HG03095 (cell line): ENCODE data around the gene RPAP2.
A peak's percentile ranks its signal among the peaks of the same experiment; 100 is the strongest.
"Not testable (repeated sequence)": the region's sequence is repeated elsewhere in the genome, so short reads cannot be mapped to it uniquely, and the experiment has no call there.

ENCODE experiments used
- ATAC-seq: cut with Tn5 transposase; IDR thresholded peaks from one replicate; pipeline ENCODE4 v1.9.1; 2021; ENCODE audit warnings: moderate library complexity; ENCODE audit not compliant: unreplicated experiment

The RPAP2 gene

DNA sequence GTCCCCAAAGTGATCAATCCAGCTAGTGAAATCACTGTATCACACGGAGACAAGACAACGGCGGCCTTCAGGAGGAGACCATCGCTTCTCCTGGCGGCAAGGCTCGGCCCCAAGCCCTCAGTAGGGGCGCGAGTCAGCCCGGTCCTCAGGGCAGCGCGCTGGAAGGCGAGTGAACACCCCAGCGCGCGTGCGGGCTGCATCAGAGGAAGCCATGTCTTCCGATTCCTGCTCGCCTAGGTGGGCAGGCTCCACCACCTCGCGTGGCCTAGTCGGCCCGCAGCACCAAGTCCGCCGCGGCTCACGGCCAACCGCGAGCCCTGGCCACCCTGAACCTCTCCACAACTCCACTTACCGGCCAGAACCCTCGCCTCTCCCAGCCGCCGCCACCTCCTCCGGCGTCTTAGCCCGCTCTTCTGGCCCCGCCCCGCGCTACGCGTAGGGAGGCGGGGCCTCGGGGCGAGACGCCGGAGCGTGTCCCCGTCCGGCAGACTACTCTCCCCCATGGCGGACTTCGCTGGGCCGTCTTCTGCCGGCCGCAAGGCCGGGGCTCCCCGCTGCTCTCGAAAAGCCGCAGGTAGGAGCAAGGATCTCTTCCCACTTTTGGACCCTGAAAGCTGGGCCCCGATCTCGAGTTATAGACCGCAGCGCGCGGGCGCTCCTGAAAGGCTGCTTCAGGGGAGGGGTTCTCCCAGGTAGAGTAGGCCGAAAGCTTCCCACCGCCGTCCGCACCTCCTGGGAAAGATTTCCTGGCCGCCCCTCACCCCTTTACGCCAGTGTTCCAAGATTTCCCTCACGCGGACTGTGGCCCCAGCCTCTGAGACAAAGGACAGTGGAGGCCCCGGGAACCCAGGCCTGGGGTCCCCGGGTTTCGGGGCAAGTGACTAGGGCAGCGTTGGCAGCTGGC lies at the start of gene RPAP2, which contains the start of gene GLMN:
RPAP2 (plus strand) TSS at position 487 of the 904 bp plus-strand sequence; CDS start at position 502, 15 bp downstream.
GLMN (minus strand) TSS at position 415 of the 904 bp plus-strand sequence. CDS start 988 bp downstream, outside the sequence.
- ATAC-seq: peak; percentile 98

DNA sequence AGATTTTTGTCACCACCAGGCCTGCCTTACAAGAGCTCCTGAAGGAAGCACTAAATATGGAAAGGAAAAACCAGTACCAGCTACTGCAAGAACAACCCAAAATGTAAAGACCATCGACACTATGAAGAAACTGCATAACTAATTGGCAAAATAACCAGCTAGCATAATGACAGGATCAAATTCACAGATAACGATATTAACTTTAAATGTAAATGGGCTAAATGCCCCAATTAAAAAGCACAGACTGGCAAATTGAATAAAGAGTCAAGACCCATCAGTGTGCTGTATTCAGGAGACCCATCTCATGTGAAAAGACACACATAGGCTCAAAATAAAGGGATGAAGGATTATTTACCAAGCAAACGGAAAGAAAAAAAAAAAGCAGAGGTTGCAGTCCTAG lies 44.1 kb upstream of the RPAP2 start:
- ATAC-seq: not testable (repeated sequence)

DNA sequence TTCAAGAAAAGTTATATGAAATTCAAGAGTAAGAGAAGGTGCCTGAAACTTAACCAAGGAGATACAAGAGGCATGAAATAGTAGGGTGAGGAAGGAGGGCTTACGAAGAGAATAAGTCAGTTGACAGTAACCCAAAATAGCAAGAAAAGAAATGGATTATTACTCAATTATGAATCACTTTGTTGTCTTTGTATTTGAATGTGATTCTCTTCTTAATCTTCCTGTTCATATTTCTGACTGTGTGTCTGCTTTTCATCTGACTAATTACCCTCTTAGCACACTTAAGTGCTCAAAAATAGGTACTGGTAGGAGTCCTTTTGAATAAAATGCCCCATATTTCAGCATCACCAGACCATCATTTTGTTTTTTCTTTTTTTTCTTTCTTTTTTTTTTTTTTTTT lies 39.5 kb upstream of the RPAP2 start:
- no peak for ATAC-seq

DNA sequence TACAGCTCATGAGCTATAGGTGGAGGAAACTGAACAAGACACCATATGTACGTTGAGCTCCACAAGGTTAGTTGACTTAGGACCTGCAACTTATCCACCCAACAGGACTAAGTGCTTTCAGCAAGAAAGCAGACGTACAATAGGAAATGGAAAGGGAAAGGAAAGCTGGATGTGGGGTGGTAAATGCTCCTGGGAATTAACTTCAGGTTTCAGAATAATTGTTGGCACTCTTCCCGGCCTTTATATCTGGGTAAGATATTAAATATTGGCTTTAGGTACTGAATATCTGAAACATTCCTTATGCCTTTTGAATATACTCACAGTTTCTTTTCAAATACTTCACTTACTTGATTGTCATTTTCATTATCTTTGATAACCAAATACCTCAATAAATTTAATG lies 36.3 kb upstream of the RPAP2 start:
- no peak for ATAC-seq

- ATAC-seq: no peak
Measured at GRCh38 chr1:92273039-92273438, 25.8 kb upstream of the RPAP2 start.

DNA sequence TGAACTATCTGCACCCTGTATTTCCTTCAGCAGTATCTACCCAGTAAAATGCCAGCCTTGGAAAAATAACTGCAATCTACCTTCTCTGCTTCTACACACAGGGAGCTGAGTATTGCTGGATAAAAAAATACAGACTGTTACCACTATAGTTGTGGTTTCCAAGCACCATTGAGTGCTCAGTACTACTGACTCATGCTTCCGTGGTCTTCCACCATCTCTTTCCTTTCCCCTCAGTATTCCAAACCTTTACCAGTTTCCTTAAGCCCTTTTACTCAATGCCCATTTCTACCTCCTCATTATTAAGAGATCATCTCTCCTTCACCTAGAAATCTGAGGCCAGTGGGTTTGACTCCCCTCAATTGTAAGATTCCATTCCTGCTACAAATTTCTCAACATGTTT lies 23.9 kb upstream of the RPAP2 start:
- ATAC-seq: no peak

DNA sequence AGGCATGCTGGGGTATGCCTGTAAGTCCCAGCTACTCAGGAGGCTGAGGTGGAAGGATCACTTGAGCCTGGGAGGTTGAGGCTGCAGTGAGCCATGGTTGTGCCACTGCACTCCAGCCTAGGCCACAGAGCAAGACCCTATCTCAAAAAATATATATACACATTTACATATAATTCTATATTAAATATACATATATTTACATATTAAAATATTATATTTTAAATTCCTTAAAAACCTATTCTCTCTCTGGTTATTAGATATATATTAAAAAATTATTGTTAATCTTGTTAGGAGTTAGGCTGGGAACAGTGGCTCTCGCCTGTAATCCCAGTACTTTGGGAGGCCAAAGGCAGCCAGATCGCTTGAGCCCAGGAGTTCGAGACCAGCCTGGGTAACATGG lies 22.8 kb upstream of the RPAP2 start:
- ATAC-seq: no peak

DNA sequence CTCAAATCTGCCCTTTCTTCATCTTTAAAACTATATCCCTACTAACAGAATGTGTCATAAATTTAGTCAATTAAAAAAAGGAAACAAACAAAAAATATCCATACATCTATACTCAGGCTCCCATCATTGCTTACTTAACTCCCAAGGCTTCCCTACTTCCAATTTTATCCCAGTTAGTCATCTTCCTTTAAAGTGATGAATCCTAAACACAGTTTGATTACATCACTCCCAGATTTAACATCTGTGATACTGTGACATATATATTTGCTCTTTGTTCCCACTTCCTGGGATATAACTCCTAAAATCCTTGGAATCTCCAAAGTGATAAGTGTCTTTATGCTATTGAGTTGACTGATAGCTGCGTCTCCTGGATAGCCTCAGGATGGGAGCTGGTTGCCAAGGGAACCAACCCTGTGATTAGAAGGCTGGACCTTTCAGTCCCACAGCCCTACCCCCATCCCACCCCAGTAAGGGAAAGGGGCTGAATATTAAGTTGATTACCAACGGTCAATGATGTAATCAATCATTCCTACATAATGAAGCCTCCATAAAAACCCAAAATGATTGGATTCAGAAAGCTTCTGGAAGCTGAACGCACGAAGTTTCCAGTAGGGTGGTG lies 21.6 kb upstream of the RPAP2 start:
- no peak for ATAC-seq

- not testable (repeated sequence) for ATAC-seq
Measured at GRCh38 chr1:92279781-92280180, 19.1 kb upstream of the RPAP2 start.

DNA sequence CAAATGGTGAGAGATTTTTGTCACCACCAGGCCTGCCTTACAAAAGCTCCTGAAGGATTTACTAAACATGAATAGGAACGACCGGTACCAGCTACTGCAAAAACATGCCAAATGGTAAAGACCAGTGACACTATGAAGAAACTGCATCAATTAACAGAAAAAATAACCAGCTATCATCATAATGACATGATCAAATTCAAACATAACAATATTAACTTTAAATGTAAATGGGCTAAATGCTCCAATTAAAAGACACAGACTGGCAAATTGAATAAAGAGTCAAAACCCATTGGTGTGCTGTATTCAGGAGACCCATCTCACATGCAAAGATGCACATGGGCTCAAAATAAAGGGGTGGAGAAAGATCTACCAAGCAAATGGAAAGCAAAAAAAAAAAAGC lies 17.4 kb upstream of the RPAP2 start:
- not testable (repeated sequence) for ATAC-seq

DNA sequence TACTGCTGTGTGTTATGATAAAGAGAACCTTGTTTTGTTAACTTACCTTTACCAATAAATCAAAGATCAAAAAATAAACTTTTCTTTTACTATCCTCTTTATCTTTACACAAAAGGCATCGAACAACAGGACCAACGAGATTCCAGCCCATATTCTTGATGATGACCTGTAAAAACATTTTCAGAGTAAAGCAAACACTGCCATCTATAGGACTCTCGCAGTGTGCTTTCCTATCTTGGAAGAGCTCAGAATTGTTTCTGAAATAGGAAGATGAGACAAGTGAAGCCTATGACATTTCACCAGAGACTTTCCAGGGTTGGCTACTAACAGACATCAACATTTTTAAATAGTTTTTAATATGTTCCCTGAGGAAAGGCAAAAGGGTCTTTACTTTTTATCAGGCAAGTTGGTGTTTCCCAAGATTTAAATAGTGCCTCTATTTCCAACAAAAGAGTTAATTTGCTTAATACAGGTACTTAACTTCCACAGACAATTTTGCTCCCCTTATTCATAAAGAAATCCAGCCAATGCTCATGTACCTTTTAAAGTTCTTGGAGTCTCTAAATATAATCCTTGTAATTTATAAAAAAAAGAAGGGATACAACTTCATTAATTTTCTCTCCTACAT lies 7.4 kb upstream of the RPAP2 start:
- no peak for ATAC-seq

DNA sequence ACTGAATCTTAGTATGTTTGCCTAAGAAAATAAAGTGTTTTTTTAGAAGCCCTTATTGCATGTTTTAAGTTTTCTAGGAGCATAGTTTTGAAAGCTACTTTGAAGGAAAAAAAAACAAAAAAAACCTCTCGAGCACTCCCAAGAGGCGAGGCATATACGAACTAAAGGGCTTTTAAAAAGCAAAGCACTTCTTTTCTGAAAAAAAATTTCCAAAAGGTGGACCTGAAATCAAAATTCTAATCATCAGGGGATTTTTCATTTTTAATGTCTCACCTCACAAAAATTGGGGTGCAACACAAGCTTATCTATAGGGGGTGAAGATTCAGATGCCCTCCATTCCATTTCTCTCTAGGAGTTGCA lies 666 bp upstream of the RPAP2 start:
- ATAC-seq: peak; percentile 2

DNA sequence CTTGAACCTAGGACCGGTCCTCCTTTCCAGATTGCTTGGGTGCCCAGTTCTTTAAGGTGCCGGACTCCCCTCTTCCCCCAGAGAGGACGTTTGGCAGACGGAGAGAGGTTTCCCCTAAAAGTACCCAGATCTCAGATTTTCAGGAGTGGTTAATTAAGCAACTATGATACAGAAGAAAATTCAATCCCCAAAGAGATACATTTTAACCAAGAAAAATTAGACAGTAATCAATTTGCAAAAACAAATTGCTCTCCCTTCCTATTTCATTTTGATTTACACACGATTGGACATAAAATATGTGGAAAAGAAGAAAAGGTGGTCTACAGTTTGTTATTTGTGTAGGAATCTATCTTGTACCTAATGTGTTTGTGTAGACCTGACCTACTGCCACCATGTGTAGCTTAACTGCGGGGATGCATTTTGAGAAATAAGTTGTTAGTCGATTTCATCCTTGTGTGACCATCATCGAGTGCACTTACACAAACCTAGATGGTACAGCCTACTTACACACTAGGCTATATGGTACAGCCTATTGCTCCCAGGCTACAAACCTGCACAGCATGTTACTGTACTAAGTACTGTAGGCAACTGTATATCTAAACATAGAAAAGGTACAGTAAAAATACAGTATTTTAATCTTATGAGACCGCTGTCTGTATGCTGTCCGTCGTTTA lies 755 bp downstream of the RPAP2 start:
- ATAC-seq: no peak

- no peak for ATAC-seq
Measured at GRCh38 chr1:92301021-92301420, 2.2 kb downstream of the RPAP2 start.

DNA sequence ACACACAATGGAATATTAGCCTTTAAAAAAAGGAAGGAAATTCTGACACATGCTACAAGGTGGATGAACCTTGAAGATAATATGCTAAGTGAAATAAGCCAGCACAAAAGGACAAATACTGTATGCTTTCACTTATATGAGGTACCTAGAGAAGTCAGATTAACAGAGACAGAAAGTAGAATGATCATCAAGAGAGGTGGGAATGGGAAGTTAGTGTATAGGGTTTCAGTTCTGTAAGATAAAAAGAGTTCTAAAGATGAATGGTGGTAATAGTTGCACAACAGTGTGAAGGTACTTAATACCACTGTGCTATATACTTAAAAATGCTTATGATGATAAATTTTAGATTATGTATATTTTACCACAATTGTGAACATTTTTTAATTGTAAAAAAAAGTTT lies 7.2 kb downstream of the RPAP2 start:
- ATAC-seq: no peak

DNA sequence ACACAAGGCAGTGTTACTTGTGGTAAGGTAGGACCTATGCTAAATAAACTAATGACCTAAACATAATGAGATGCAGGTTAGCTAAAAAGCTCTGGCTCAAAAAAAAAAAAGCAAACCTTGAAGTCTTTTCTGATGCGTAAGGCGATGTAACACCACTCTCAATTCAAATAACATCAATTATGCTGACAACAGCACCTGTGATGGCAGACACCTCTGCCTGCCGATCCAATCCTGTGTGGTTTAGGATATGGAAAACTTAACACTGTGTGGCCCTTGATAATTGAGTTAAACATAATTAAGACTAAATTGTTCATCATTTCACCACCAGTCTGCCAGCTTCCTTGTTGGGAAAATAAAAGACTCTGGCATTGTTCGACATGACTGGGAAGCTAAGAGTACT lies 9.1 kb downstream of the RPAP2 start:
- ATAC-seq: no peak

DNA sequence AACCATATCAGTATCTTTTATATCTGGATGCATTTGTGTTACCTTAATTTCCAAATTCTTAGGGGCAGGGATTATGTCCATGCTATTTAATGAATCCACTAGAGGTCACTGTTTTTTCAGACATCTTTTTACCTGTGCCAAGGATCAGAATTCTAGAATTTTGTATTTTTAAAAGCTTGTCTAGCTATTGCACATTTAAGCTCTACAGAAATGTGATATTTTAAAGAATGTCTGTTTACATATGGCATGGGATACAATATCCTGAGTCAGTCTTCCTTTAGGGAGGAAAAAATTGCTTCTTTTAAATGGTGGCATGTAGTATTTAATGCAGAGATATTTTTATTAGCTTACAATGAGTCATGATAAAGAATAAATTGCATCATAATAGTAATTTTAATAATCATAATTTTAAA lies 11.3 kb downstream of the RPAP2 start:
- ATAC-seq: no peak

DNA sequence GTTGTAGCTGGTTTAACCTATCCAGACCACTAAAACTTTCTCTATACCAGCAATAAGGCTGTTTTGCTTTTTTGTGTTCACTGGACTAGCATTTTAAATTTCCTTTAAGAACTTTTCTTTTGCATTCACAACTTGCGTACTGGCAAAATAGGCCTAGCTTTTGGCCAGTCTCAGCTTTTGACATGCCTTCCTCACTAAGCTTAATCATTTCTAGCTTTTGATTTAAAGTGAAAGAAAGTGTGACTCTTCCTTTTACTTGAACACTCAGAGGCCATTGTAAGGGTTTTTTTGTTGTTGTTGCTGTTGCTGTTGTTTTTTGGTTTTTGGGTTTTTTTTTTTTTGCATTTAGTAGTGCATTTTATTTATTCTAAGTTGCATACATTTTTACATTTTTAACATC lies 15.2 kb downstream of the RPAP2 start:
- no peak for ATAC-seq

DNA sequence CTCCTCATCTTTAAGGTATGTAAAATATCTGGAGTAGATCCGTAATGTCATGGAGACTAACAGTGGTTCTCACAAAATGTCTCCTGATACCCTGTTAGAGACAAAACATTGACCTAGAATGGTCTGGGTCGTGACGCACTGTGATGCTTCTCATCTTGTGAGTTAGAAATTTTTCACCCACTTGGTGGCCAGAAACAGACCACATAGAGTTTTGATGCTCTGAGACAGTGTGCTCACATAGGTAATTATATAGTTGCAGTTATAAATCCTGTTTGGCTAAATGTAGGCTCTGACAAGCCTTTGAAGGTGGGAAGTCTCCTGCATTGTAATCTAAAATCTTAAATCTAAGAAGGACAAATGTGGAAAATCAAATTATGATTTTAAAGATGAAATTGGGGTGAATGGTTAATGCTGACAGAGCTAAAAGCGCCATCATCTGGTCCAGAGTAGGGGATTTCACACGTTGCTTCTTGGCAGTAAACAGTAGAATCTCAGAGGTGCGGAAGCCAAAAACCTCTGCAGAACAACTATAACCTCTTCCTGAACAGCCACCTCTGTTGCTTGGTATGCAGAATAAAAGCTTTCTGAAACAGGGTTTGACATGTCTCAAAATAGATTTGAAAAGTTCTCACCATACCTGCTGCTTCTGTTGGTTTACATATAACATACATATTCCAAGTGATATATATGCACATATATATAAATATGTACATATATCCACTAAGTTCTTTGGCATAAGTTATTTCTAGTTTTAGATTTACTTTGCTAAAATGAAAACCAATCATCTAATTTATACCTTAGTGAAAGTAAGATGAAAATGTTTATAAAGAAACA lies 17.1 kb downstream of the RPAP2 start:
- no peak for ATAC-seq

GRCh38 chr1:92317836-92318493 lies 19.1 kb downstream of the RPAP2 start:
- no peak for ATAC-seq
